HG03025 (cell line): ENCODE data around the gene RNU5B-1.

Experiments
- ATAC-seq: cut with Tn5 transposase; IDR thresholded peaks from one replicate; pipeline ENCODE4 v1.9.1; 2021; ENCODE audit warnings: mild to moderate bottlenecking, moderate library complexity; ENCODE audit not compliant: unreplicated experiment, low FRiP score

Gene RNU5B-1

GRCh38 chr15:65287520-65287855, 17.0 kb upstream of the RNU5B-1 start:
- ATAC-seq: no peak

GRCh38 chr15:65289261-65289854, 15.1 kb upstream of the RNU5B-1 start:
- no peak for ATAC-seq

DNA sequence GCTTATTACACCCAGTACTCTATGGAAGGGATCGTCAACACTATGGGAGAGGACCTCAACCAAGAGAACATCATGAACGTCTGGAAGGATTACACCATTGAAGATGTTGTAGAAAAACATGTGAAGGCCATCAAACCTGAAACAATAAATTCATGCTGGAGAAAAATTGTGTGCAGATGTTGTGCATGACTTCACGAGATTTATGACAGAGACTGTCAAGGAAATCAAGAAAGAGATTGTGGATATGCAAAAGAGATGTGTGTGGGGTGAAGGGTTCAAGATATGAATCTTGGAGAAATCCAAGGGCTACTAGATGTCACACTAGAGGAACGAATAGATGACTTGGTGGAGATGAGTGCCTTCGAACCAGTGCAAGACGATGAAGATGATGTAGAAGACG, 14.2 kb upstream of the RNU5B-1 start:
- ATAC-seq: no peak

DNA sequence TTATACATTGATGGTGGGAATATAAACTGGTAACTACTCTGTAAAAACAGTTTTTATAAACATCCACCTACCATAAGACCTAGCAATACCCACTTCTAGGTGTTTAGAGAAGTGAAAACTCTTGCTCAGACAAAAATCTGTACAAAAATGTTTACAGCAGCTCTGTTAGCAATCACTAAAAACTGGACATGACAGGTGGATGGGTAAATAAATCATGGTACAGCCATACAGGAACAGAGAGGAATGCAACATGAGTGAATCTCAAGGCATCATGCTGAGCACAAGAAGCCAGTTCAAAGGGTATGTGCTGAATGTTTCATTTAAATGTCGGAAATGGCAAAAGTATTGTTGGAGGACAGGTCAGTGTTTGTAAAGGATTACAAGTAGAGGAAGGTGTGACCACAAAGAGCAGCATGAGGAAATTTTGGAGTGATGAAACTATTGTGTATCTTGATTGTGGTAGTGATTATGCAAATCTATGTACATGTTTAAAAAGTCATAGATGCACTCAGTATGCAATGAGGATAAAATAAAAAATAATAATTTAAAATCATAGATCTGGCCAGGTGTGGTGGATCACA, 11.4 kb upstream of the RNU5B-1 start:
- ATAC-seq: no peak

- no peak for ATAC-seq
These were observed 5.7 kb upstream of the RNU5B-1 start for GRCh38 chr15:65298731-65299130.

DNA sequence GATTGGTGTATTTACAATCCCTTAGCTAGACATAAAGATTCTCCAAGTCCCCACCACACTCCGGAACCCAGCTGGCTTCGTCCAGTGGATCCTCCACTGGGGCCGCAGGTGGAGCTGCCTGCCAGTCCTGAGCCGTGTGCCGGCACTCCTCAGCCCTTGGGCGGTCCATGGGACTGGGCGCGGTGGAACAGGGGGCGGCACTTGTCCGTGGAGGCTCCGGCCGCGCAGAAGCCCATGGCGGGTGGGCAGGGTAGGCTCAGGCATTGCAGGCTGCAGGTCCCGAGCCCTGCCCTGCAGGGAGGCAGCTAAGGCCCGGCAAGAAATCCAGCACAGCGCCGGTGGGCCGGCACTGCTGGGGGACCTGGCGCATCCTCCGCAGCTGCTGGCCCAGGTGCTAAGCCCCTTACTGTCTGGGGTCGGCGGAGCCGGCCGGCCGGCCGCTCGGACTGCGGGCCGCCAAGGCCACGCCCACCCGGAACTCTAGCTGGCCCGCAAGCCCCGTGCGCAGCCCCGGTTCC, 3.5 kb upstream of the RNU5B-1 start:
- no peak for ATAC-seq

GRCh38 chr15:65302061-65302460, 2.4 kb upstream of the RNU5B-1 start:
- no peak for ATAC-seq

DNA sequence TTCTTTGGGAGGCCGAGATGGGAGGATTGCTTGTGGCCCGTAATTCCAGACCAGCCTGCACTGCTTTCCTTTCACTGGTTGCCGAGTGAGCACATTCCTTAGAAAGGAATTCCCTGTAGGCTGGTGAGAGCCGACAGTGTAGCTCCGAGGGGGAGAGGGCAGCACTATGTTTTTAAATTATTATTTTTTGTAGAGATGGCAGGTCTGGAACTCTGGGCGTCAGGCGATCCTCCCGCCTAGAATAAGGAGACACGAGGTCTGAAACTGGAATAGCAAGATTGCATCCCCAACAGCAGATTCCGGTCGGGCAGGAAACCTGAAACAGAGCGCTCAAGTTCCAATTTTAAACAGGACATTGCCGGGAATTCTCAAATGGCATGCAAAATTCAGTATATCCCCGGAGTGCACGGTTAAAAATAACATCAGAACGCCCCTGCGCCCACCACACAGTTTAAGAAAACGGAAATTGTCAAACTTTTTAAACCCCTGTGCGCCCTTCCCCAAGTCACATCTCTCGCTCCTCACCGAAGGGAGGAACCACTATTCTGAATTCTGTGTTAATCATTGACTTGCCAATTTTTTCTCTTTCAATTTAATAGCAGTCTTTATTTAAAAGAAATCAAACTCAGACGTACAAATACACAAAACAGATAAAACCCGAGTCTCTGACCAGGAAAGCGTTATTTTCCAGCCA, 643 bp upstream of the RNU5B-1 start:
- no peak for ATAC-seq

DNA sequence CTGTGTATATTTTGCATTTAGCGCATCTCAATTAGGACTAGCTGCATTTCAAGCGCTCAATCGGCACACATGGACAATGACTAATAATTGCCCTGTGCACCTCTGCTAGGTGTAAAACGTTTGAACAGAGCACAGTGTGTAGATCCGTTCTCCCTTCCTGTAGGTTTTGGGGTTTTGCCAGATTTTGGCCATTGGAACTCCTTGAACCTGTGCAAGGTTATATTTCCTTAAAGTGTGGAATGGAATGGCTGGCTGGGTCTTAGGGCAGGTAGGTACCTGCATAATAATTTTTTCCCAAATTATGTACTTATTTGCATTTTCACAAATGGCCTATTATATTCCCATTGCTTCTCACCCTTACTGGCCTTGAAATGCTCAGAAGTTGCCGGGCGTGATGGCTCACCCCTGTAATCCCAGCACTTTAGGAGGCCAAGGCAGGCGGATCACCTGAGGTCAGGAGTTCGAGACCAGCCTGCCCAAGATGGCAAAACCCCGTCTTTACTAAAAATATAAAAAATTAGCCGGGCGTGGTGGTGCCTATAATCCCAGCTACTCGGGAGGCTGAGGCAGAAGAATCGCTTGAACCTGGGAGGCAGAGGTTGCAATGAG, 777 bp downstream of the RNU5B-1 start:
- peak; percentile 25 for ATAC-seq

- no peak for ATAC-seq
These were observed 1.3 kb downstream of the RNU5B-1 start for GRCh38 chr15:65305776-65306175.

- ATAC-seq: no peak
These were observed 2.1 kb downstream of the RNU5B-1 start for GRCh38 chr15:65306551-65306950.

- ATAC-seq: no peak
These were observed 3.5 kb downstream of the RNU5B-1 start for GRCh38 chr15:65307978-65308377.

GRCh38 chr15:65309882-65310418, 5.5 kb downstream of the RNU5B-1 start:
- ATAC-seq: no peak

- ATAC-seq: no peak
These were observed 6.1 kb downstream of the RNU5B-1 start for GRCh38 chr15:65310431-65311137.

GRCh38 chr15:65311760-65312159, 7.3 kb downstream of the RNU5B-1 start:
- no peak for ATAC-seq

DNA sequence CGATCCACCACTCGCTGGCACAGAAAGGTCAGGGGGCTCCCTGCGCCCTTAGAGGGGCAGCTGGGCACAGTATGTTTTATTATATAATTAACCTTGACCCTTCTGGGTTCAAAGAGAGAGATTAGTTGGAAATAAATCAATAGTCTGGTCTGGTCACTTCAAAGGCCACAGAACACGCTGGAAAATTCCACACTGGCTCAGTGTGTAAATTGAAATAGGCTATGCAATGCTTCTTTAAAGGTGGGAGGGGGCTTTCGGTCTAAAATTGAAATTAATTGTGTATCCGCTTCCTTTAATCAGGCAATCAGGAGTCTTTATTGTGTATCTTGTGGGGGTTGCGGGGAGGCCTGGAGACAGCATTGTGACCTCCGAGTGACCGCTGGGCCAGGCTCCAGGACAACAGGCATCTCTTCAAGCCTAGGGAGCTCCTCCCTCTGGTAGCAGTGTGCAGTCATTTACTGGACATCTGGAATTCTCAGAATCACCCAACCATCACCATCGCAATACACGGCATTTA, 8.0 kb downstream of the RNU5B-1 start:
- no peak for ATAC-seq

GRCh38 chr15:65318870-65319356, 14.4 kb downstream of the RNU5B-1 start:
- ATAC-seq: no peak

DNA sequence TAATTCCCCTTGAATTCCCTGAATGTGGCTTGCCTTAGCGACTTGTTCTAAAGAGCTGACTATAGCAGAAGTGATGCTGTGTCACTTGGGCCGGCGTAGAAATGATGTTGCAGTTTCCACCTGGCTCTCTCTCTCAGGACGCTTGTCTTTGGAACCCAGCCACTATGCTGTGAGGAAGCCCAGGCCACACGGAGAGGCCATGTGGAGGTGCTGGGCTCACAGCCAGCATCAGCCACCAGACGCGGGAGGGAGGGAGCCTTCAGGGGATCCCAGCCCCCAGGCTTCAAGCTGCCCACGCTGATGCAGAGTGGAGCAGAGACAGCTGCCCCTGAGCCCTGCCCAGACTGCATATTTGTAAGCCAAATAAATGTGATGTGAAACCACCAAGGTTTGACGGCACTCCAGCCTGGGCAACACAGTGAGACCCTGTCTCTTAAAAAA, 18.6 kb downstream of the RNU5B-1 start:
- ATAC-seq: no peak

GRCh38 chr15:65326117-65326526, 21.6 kb downstream of the RNU5B-1 start:
- ATAC-seq: no peak

DNA sequence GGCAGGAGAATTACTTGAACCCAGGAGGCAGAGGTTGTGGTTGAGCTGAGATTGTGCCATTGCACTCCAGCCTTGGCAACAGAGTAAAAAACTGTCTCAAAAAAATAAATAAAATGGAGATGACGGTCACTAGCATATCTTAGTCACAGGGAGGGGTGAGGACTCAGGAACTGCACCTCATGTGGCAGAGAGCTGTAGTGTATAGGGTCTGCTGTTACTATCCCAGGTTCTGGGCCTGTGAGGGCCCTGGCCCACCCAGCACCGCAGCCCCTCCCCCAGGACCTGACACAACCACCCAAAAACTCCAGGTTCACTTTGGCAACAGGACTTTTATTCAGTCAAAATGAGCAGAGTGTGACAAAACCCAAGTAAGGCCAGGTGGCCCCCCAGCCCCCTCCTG, 22.3 kb downstream of the RNU5B-1 start:
- no peak for ATAC-seq
